Glutamatergic neuron (in vitro differentiated cells): ENCODE measurements around the gene ADK. TPM values are rescaled to one million over a fixed set of nuclear protein-coding genes. Genes with fewer than 3 reads are reported as not detected.

Experiments used
- DNase-seq: peaks from one replicate; pipeline ENCODE4 v3.0.0; 2022
- H3K27ac Mint-ChIP-seq: one replicate; pipeline ENCODE4 v1.8.0; 2020; ENCODE audit warnings: mild to moderate bottlenecking, mixed read lengths, inconsistent platforms; ENCODE audit not compliant: unreplicated experiment
- H3K27me3 Mint-ChIP-seq: one replicate; pipeline ENCODE4 v1.8.0; 2020; ENCODE audit warnings: mild to moderate bottlenecking, moderate library complexity, mixed read lengths, inconsistent platforms; ENCODE audit not compliant: unreplicated experiment
- H3K36me3 Mint-ChIP-seq: one replicate; pipeline ENCODE4 v1.8.0; 2020; ENCODE audit warnings: mild to moderate bottlenecking, mixed read lengths, inconsistent platforms; ENCODE audit not compliant: unreplicated experiment
- H3K4me1 Mint-ChIP-seq: one replicate; pipeline ENCODE4 v1.8.0; 2020; ENCODE audit warnings: mild to moderate bottlenecking, low read depth, mixed read lengths, inconsistent platforms; ENCODE audit not compliant: unreplicated experiment
- H3K4me3 Mint-ChIP-seq: one replicate; pipeline ENCODE4 v1.8.0; 2020; ENCODE audit warnings: mild to moderate bottlenecking, mixed read lengths, inconsistent platforms; ENCODE audit not compliant: unreplicated experiment
- H3K9me3 Mint-ChIP-seq: one replicate; pipeline ENCODE4 v1.8.0; 2020; ENCODE audit warnings: mild to moderate bottlenecking, moderate library complexity, mixed read lengths, inconsistent platforms; ENCODE audit not compliant: unreplicated experiment
- total RNA-seq: library from RNA; stranded (reverse); fragmentation: NEBNext Ultra II Directional; extraction: Animal tissue kit (Norgen Biotek cat#: 25700); gene quantifications from one replicate; pipeline ENCODE4 v1.2.1, GENCODE V29; 2021; ENCODE audit not compliant: unreplicated experiment
- TF ChIP-seq, protein P1 (sequence below): fragments of 200-600 bp; sonication (generic); IDR thresholded peaks from one replicate; pipeline ENCODE4 v1.5.0; 2021; ENCODE audit not compliant: partially characterized antibody, unreplicated experiment

The ADK gene
- total RNA-seq, 1 donor from 2014 or later, result 16.4 TPM

DNA sequence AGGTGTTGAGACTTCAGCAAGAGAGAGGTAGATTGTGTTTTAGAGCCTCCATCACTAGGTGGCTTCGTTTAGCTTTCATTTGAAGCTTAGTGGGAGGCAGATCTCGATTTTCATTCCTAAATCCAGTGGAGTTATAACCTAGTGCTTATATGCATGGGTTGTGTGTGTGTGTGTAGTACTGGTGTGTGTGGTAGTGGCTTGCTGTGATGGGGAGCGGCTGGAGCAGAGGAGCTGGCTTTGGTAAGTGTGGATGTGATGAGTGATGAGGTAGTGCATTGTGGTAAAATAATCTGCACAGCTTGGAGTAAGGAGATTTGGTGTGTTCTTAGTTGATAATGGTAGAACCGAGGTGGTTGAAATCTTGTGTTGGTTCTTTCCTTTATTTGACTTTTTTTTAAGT lies 43.6 kb upstream of the ADK start:
- H3K36me3 Mint-ChIP-seq, result peaks cover 6% of the 10 kb centered on the region
- no peak for DNase-seq
- no peak overlapping the region for H3K27ac Mint-ChIP-seq
- no peak overlapping the region for H3K4me3 Mint-ChIP-seq
- TF ChIP-seq, protein P1, sequence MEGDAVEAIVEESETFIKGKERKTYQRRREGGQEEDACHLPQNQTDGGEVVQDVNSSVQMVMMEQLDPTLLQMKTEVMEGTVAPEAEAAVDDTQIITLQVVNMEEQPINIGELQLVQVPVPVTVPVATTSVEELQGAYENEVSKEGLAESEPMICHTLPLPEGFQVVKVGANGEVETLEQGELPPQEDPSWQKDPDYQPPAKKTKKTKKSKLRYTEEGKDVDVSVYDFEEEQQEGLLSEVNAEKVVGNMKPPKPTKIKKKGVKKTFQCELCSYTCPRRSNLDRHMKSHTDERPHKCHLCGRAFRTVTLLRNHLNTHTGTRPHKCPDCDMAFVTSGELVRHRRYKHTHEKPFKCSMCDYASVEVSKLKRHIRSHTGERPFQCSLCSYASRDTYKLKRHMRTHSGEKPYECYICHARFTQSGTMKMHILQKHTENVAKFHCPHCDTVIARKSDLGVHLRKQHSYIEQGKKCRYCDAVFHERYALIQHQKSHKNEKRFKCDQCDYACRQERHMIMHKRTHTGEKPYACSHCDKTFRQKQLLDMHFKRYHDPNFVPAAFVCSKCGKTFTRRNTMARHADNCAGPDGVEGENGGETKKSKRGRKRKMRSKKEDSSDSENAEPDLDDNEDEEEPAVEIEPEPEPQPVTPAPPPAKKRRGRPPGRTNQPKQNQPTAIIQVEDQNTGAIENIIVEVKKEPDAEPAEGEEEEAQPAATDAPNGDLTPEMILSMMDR, result no peak
- H3K27me3 Mint-ChIP-seq, result no peaks in the 10 kb centered on the region
- peaks cover 2% of the 10 kb centered on the region for H3K9me3 Mint-ChIP-seq
- no peaks in the 10 kb centered on the region for H3K4me1 Mint-ChIP-seq

DNA sequence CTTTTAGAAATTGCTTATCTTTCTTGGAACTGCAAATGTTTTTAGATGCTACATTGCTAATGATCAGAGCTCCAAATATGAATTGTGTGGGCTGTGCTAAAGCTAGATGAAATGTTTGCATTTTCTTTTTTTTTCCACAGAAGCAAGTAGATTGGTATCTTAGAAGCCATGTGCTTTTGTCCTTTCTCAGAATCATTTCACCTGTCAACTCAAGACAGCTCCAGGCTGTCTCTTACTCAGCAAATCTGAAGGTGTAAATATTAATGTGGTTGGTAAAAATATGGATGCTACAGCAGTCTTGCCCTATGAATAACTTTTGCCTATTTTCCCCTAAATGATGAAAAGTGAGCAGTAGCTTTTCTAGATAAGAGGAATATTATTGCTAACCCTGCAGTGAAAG lies 41.6 kb upstream of the ADK start:
- Mint-ChIP-seq H3K36me3 (peaks cover 6% of the 10 kb centered on the region), H3K27me3 (peaks cover 1% of the 10 kb centered on the region), H3K27ac (no peak overlapping the region), H3K4me3 (no peak overlapping the region), H3K9me3 (peaks cover under 1% of the 10 kb centered on the region), H3K4me1 (no peaks in the 10 kb centered on the region)
- TF ChIP-seq, protein P1, result no peak
- DNase-seq, result no peak

DNA sequence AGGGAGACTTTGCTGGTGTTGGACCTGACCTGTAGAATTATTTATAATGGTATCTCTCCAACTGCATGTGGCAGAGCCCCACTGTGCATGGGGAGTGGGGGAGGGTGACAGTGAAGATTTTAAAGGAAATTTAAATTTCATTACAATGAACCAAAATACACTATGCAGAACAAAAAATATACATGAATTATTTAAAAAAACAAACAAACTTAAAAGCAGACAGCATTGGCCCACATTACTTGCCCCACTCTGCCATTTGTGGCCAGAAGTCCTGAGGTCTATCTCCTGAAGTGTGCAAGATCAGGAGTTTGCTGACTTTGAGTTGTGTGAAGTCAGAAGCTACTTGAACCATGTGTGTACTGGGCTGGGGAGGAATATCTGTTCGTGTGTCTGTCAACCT lies 40.9 kb upstream of the ADK start:
- Mint-ChIP-seq H3K27ac (no peak overlapping the region), H3K27me3 (peaks cover 3% of the 10 kb centered on the region), H3K4me1 (no peaks in the 10 kb centered on the region), H3K36me3 (peaks cover 6% of the 10 kb centered on the region), H3K9me3 (no peaks in the 10 kb centered on the region), H3K4me3 (no peak overlapping the region)
- DNase-seq, result no peak
- TF ChIP-seq, protein P1, result no peak

DNA sequence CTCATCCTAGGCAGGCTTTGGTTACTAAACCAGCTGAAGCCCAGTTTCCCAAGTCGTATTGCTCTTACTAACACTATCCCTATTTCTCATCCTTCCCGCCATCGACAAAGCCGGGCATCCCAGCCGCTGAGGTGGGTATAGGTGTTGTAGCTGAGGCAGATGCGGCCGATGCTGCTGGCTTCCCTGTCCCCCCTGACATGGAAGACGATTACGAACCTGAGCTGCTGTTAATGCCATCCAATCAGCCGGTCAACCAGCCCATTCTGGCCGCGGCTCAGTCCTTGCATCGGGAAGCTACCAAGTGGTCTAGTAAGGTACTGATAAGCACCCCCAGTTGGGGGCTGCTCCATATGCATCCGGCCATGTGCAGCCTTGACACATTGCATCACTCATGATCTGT lies 39.2 kb upstream of the ADK start:
- peaks cover 3% of the 10 kb centered on the region for H3K27me3 Mint-ChIP-seq
- TF ChIP-seq, protein P1, result no peak
- H3K27ac Mint-ChIP-seq, result no peak overlapping the region
- H3K9me3 Mint-ChIP-seq, result peaks cover 2% of the 10 kb centered on the region
- no peak overlapping the region for H3K4me3 Mint-ChIP-seq
- no peak for DNase-seq
- peaks cover 6% of the 10 kb centered on the region for H3K36me3 Mint-ChIP-seq
- no peaks in the 10 kb centered on the region for H3K4me1 Mint-ChIP-seq

DNA sequence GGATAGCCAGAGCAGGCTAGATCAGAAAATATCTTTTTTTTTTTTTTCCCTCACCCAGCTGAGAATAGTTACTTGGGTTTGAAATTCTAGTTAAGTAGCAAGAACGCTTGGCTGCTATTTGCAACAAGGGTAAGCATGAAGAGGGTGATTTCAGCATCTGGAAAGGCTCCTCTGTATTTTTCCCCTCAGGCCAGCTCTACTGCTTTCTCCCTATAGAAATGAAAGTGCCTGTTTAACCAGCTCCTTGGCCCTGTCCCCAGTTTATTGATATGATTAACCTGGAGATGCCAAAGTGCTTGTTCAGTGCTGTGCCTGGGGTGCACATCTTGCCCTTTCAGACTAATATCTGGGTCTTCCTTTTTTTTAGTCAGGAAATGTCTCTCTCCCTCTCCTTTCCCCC lies 37.5 kb upstream of the ADK start:
- DNase-seq, result no peak
- H3K4me1 Mint-ChIP-seq, result peaks cover 2% of the 10 kb centered on the region
- TF ChIP-seq, protein P1, result no peak
- no peaks in the 10 kb centered on the region for H3K36me3 Mint-ChIP-seq
- peaks cover 3% of the 10 kb centered on the region for H3K27me3 Mint-ChIP-seq
- no peak overlapping the region for H3K4me3 Mint-ChIP-seq
- H3K9me3 Mint-ChIP-seq, result peaks cover 2% of the 10 kb centered on the region
- peak overlapping the region; percentile 53 for H3K27ac Mint-ChIP-seq
